ENCODE data around the gene ARHGAP25. TPM values are rescaled to one million over a fixed set of nuclear protein-coding genes. Genes with fewer than 3 reads are reported as not detected.

ARHGAP25 gene
- total and polyA plus RNA-seq, 2 experiments from 2014 or later: 1.9 to 2.0 TPM

GRCh38 chr2:68749345-68749744 is 14.7 kb downstream of the ARHGAP25 start (continued):
- TF ChIP-seq, protein P1, sequence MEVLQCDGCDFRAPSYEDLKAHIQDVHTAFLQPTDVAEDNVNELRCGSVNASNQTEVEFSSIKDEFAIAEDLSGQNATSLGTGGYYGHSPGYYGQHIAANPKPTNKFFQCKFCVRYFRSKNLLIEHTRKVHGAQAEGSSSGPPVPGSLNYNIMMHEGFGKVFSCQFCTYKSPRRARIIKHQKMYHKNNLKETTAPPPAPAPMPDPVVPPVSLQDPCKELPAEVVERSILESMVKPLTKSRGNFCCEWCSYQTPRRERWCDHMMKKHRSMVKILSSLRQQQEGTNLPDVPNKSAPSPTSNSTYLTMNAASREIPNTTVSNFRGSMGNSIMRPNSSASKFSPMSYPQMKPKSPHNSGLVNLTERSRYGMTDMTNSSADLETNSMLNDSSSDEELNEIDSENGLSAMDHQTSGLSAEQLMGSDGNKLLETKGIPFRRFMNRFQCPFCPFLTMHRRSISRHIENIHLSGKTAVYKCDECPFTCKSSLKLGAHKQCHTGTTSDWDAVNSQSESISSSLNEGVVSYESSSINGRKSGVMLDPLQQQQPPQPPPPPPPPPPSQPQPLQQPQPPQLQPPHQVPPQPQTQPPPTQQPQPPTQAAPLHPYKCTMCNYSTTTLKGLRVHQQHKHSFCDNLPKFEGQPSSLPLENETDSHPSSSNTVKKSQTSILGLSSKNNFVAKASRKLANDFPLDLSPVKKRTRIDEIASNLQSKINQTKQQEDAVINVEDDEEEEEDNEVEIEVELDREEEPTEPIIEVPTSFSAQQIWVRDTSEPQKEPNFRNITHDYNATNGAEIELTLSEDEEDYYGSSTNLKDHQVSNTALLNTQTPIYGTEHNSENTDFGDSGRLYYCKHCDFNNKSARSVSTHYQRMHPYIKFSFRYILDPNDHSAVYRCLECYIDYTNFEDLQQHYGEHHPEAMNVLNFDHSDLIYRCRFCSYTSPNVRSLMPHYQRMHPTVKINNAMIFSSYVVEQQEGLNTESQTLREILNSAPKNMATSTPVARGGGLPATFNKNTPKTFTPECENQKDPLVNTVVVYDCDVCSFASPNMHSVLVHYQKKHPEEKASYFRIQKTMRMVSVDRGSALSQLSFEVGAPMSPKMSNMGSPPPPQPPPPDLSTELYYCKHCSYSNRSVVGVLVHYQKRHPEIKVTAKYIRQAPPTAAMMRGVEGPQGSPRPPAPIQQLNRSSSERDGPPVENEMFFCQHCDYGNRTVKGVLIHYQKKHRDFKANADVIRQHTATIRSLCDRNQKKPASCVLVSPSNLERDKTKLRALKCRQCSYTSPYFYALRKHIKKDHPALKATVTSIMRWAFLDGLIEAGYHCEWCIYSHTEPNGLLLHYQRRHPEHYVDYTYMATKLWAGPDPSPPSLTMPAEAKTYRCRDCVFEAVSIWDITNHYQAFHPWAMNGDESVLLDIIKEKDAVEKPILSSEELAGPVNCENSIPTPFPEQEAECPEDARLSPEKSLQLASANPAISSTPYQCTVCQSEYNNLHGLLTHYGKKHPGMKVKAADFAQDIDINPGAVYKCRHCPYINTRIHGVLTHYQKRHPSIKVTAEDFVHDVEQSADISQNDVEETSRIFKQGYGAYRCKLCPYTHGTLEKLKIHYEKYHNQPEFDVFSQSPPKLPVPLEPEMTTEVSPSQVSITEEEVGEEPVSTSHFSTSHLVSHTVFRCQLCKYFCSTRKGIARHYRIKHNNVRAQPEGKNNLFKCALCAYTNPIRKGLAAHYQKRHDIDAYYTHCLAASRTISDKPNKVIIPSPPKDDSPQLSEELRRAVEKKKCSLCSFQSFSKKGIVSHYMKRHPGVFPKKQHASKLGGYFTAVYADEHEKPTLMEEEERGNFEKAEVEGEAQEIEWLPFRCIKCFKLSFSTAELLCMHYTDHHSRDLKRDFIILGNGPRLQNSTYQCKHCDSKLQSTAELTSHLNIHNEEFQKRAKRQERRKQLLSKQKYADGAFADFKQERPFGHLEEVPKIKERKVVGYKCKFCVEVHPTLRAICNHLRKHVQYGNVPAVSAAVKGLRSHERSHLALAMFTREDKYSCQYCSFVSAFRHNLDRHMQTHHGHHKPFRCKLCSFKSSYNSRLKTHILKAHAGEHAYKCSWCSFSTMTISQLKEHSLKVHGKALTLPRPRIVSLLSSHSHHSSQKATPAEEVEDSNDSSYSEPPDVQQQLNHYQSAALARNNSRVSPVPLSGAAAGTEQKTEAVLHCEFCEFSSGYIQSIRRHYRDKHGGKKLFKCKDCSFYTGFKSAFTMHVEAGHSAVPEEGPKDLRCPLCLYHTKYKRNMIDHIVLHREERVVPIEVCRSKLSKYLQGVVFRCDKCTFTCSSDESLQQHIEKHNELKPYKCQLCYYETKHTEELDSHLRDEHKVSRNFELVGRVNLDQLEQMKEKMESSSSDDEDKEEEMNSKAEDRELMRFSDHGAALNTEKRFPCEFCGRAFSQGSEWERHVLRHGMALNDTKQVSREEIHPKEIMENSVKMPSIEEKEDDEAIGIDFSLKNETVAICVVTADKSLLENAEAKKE (CRISPR knock-in tag; IDR thresholded peaks at IDR 0.05): no peak
- TF ChIP-seq, protein P2, sequence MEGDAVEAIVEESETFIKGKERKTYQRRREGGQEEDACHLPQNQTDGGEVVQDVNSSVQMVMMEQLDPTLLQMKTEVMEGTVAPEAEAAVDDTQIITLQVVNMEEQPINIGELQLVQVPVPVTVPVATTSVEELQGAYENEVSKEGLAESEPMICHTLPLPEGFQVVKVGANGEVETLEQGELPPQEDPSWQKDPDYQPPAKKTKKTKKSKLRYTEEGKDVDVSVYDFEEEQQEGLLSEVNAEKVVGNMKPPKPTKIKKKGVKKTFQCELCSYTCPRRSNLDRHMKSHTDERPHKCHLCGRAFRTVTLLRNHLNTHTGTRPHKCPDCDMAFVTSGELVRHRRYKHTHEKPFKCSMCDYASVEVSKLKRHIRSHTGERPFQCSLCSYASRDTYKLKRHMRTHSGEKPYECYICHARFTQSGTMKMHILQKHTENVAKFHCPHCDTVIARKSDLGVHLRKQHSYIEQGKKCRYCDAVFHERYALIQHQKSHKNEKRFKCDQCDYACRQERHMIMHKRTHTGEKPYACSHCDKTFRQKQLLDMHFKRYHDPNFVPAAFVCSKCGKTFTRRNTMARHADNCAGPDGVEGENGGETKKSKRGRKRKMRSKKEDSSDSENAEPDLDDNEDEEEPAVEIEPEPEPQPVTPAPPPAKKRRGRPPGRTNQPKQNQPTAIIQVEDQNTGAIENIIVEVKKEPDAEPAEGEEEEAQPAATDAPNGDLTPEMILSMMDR (conservative IDR thresholded peaks at IDR 0.05; ENCODE audit: low read depth in 2 of 2): no peak
- no peak for TF ChIP-seq ZNF331 (CRISPR knock-in tag; IDR thresholded peaks at IDR 0.05; ENCODE audit: low read depth)
- TF ChIP-seq ZNF114 (CRISPR knock-in tag; IDR thresholded peaks at IDR 0.05): no peak

- peaks cover 6% of the 10 kb centered on the region for H3K27me3 Mint-ChIP-seq (ENCODE audit: insufficient read depth, low read depth, poor library complexity)
- no peak overlapping the region for H3K4me2 ChIP-seq
- no peaks in the 10 kb centered on the region for H3K4me1 Mint-ChIP-seq
- no peak overlapping the region for H3K4me3 Mint-ChIP-seq
- no peaks in the 10 kb centered on the region for H3K9me3 Mint-ChIP-seq
- no peaks in the 10 kb centered on the region for H4K20me1 ChIP-seq (replicated peaks; ENCODE audit: insufficient read depth)
- no peak overlapping the region for H3K4me3 ChIP-seq
- no peaks in the 10 kb centered on the region for H3K79me2 ChIP-seq (replicated peaks; ENCODE audit: insufficient read depth)
- H3K27me3 ChIP-seq (ENCODE audit: insufficient read depth): no peaks in the 10 kb centered on the region
- H3F3A ChIP-seq (replicated peaks; ENCODE audit: low read depth): no peaks in the 10 kb centered on the region
- H3K9me2 ChIP-seq (ENCODE audit: insufficient read depth): peaks cover 2% of the 10 kb centered on the region; the same call in 1 of the 2 replicates
- DNase-seq (ENCODE audit: low spot score) (no peak), ATAC-seq (no peak)
- 0 out of 2 replicates have a peak, but pooled peaks cover under 1% of the 10 kb centered on the region for H3K4me1 ChIP-seq (ENCODE audit: insufficient read depth)
- no peaks in the 10 kb centered on the region for H3K36me3 ChIP-seq (ENCODE audit: insufficient read depth)
- H2AFZ ChIP-seq: 0 out of 2 replicates have a peak overlapping the region, but pooled peaks have one; percentile 15
- H3K27ac Mint-ChIP-seq: no peak overlapping the region
- H3K36me3 Mint-ChIP-seq (ENCODE audit: low read depth): no peaks in the 10 kb centered on the region
- no peak overlapping the region for H3K27ac ChIP-seq (ENCODE audit: low read depth)
- no peak for TF ChIP-seq CREB1 (CRISPR knock-in tag; IDR thresholded peaks at IDR 0.05; ENCODE audit: low read depth)
- TF ChIP-seq, protein P2 (conservative IDR thresholded peaks at IDR 0.05; ENCODE audit: low read depth in 2 of 2): no peak
- TF ChIP-seq ZNF114 (CRISPR knock-in tag; IDR thresholded peaks at IDR 0.05): no peak
- TF ChIP-seq ZNF331 (CRISPR knock-in tag; IDR thresholded peaks at IDR 0.05; ENCODE audit: low read depth): no peak
- TF ChIP-seq ETS1 (IDR thresholded peaks at IDR 0.05): no peak
- TF ChIP-seq EZH2 (IDR thresholded peaks at IDR 0.05; ENCODE audit: low read depth, unreplicated experiment): no peak
- no peak for TF ChIP-seq STAT1 (IDR thresholded peaks at IDR 0.05; ENCODE audit: unreplicated experiment)
Observed at GRCh38 chr2:68750592-68751396, 16.2 kb downstream of the ARHGAP25 start.
